ENCODE measurements around the gene MIEN1. TPM values are rescaled to one million over a fixed set of nuclear protein-coding genes. Genes with fewer than 3 reads are reported as not detected.

The MIEN1 gene
- total and polyA plus RNA-seq, 2 of the 13 experiments (the other 11 are each of a cell fraction or from before 2014, with no cell fraction given), result 40.6 to 56.6 TPM

GRCh38 chr17:39737206-39737759, 7.0 kb upstream of the MIEN1 start (continued):
- no peak for TF ChIP-seq ZSCAN20 (CRISPR knock-in tag; IDR thresholded peaks at IDR 0.05; ENCODE audit: borderline replicate concordance)
- no peak for TF ChIP-seq ZNF343 (CRISPR knock-in tag; IDR thresholded peaks at IDR 0.05)
- 0 out of 2 replicates have a peak, but pooled peaks have one; percentile 21 for TF ChIP-seq BCL6 (CRISPR knock-in tag; IDR thresholded peaks at IDR 0.05)
- TF ChIP-seq GMEB1 (CRISPR knock-in tag; IDR thresholded peaks at IDR 0.05; ENCODE audit: borderline replicate concordance), result no peak
- 0 out of 2 replicates have a peak, but pooled peaks have one; percentile 22 for TF ChIP-seq RARG (CRISPR knock-in tag; IDR thresholded peaks at IDR 0.05; ENCODE audit: low read depth)
- peak; percentile 2; the same call in 1 of the 2 replicates for TF ChIP-seq SMAD3 (CRISPR knock-in tag; IDR thresholded peaks at IDR 0.05)
- 0 out of 2 replicates have a peak, but pooled peaks have one; percentile 11 for TF ChIP-seq FOXA3 (CRISPR knock-in tag; IDR thresholded peaks at IDR 0.05)
- TF ChIP-seq FOXP4 (CRISPR knock-in tag; IDR thresholded peaks at IDR 0.05), result 0 out of 2 replicates have a peak, but pooled peaks have one; percentile 10
- TF ChIP-seq ZFP36L1 (CRISPR knock-in tag; IDR thresholded peaks at IDR 0.05), result no peak
- no peak for TF ChIP-seq REXO4 (CRISPR knock-in tag; IDR thresholded peaks at IDR 0.05; ENCODE audit: borderline replicate concordance)
- TF ChIP-seq IRX3 (CRISPR knock-in tag; IDR thresholded peaks at IDR 0.05; ENCODE audit: borderline replicate concordance, low read depth), result no peak
- peak; percentile 59; the same call in 1 of the 2 replicates for TF ChIP-seq HDAC2 (CRISPR knock-in tag; IDR thresholded peaks at IDR 0.05)
- TF ChIP-seq YEATS4 (CRISPR knock-in tag; IDR thresholded peaks at IDR 0.05; ENCODE audit: borderline replicate concordance), result 0 out of 2 replicates have a peak, but pooled peaks have one; percentile 46
- peak; percentile 57 for TF ChIP-seq MAX (IDR thresholded peaks at IDR 0.05)
- TF ChIP-seq NCOR1 (IDR thresholded peaks at IDR 0.05; ENCODE audit: borderline replicate concordance, low read length), result peak; percentile 56
- TF ChIP-seq SP5 (CRISPR knock-in tag; IDR thresholded peaks at IDR 0.05; ENCODE audit: borderline replicate concordance, low read depth), result peak; percentile 64; the same call in 1 of the 2 replicates
- 0 out of 2 replicates have a peak, but pooled peaks have one; percentile 30 for TF ChIP-seq TSC22D2 (CRISPR knock-in tag; IDR thresholded peaks at IDR 0.05; ENCODE audit: borderline replicate concordance)
- no peak for TF ChIP-seq SNAI1 (CRISPR knock-in tag; IDR thresholded peaks at IDR 0.05; ENCODE audit: borderline replicate concordance)
- TF ChIP-seq GZF1 (CRISPR knock-in tag; IDR thresholded peaks at IDR 0.05), result no peak
- TF ChIP-seq MYC (CRISPR knock-in tag; IDR thresholded peaks at IDR 0.05; ENCODE audit: borderline replicate concordance), result peak; percentile 21; the same call in 1 of the 2 replicates
- no peak for TF ChIP-seq ZFP36L2 (CRISPR knock-in tag; IDR thresholded peaks at IDR 0.05)
- peak; percentile 19; the same call in 1 of the 2 replicates for TF ChIP-seq ETV5 (CRISPR knock-in tag; IDR thresholded peaks at IDR 0.05; ENCODE audit: borderline replicate concordance)
- TF ChIP-seq PCBP1 (IDR thresholded peaks at IDR 0.05; ENCODE audit: borderline replicate concordance, low read depth, low read length), result peak; percentile 32; the same call in 1 of the 2 replicates
- TF ChIP-seq SPEN (CRISPR knock-in tag; IDR thresholded peaks at IDR 0.05; ENCODE audit: low read depth), result peak; percentile 18; the same call in 1 of the 2 replicates

Measured in HepG2 (cell line).